ENCODE data around the gene MON2. TPM values are rescaled to one million over a fixed set of nuclear protein-coding genes. Genes with fewer than 3 reads are reported as not detected.

MON2 gene
- polyA plus RNA-seq, 3 donors, result 43.9 to 72.4 (median 69.8) TPM

GRCh38 chr12:62603811-62604098, 137.1 kb downstream of the MON2 start:
- no peak for DNase-seq

- DNase-seq, result no peak
Measured at GRCh38 chr12:62604373-62604772, 137.7 kb downstream of the MON2 start.

- no peak for DNase-seq
Measured at GRCh38 chr12:62604871-62605270, 138.2 kb downstream of the MON2 start.

- DNase-seq, result no peak
Measured at GRCh38 chr12:62605981-62606380, 139.4 kb downstream of the MON2 start.

GRCh38 chr12:62606654-62607053, 140.0 kb downstream of the MON2 start:
- DNase-seq, result no peak

- DNase-seq, result no peak
Measured at GRCh38 chr12:62613081-62613480, 146.5 kb downstream of the MON2 start.

- no peak for DNase-seq
Measured at GRCh38 chr12:62618319-62618718, 151.7 kb downstream of the MON2 start.

- no peak for DNase-seq
Measured at GRCh38 chr12:62618930-62619329, 152.3 kb downstream of the MON2 start.

- DNase-seq, result no peak
Measured at GRCh38 chr12:62621101-62621638, 154.5 kb downstream of the MON2 start.

GRCh38 chr12:62622177-62622576, 155.6 kb downstream of the MON2 start:
- no peak for DNase-seq

GRCh38 chr12:62625228-62625627, 158.6 kb downstream of the MON2 start:
- DNase-seq, result no peak

GRCh38 chr12:62627181-62627580, 160.6 kb downstream of the MON2 start:
- DNase-seq, result no peak

- no peak for DNase-seq
Measured at GRCh38 chr12:62629413-62629812, 162.8 kb downstream of the MON2 start.

GRCh38 chr12:62629971-62630739, 163.5 kb downstream of the MON2 start:
- no peak for DNase-seq

- peak; percentile 72 for DNase-seq
Measured at GRCh38 chr12:62631471-62632410, 165.1 kb downstream of the MON2 start.

GRCh38 chr12:62632411-62632918, 165.8 kb downstream of the MON2 start:
- DNase-seq, result peak; percentile 16

- DNase-seq, result no peak
Measured at GRCh38 chr12:62635649-62636048, 169.0 kb downstream of the MON2 start.

GRCh38 chr12:62637679-62638078, 171.1 kb downstream of the MON2 start:
- DNase-seq, result no peak

- no peak for DNase-seq
Measured at GRCh38 chr12:62640910-62641448, 174.4 kb downstream of the MON2 start.

GRCh38 chr12:62642486-62642885, 175.9 kb downstream of the MON2 start:
- DNase-seq, result no peak

- DNase-seq, result no peak
Measured at GRCh38 chr12:62643486-62643885, 176.9 kb downstream of the MON2 start.

GRCh38 chr12:62646566-62646965, 179.9 kb downstream of the MON2 start:
- DNase-seq, result no peak

Measured in renal pelvis (tissue), 4 donors.